GM23338 (cell line): ENCODE data around the gene CROCC2. TPM values are rescaled to one million over a fixed set of nuclear protein-coding genes. Genes with fewer than 3 reads are reported as not detected.

Source experiments
- ATAC-seq: fragments of 200-7000 bp; cut with Tn5 transposase; 3 replicates; pipeline ENCODE4 v1.9.1; 2020
- DNase-seq: peaks from one replicate; pipeline ENCODE4 v3.0.0-alpha.2; 2015; ENCODE audit warnings: low spot score
- H2AFZ ChIP-seq: fragments of 200-600 bp; sonication (generic); 2 replicates; pipeline ENCODE4 v1.8.0; 2016; ENCODE audit warnings: antibody characterized with exemption, mild to moderate bottlenecking, moderate library complexity
- H3F3A ChIP-seq: fragments of 200-600 bp; sonication (generic); replicated peaks from 2 replicates; pipeline ENCODE4 v1.8.0; 2017; ENCODE audit warnings: antibody characterized with exemption, mixed run types, low read depth
- H3K27ac ChIP-seq: fragments of 200-600 bp; sonication (generic); 2 replicates; pipeline ENCODE4 v1.6.1; 2016; ENCODE audit warnings: low read depth
- H3K27me3 ChIP-seq: fragments of 200-600 bp; sonication (generic); 2 replicates; pipeline ENCODE4 v1.8.0; 2016; ENCODE audit warnings: mild to moderate bottlenecking, mixed run types, moderate library complexity; ENCODE audit not compliant: insufficient read depth
- H3K36me3 ChIP-seq: fragments of 200-600 bp; sonication (generic); 2 replicates; pipeline ENCODE4 v1.8.0; 2016; ENCODE audit warnings: mild to moderate bottlenecking; ENCODE audit not compliant: insufficient read depth
- H3K4me1 ChIP-seq: fragments of 200-600 bp; sonication (generic); 2 replicates; pipeline ENCODE4 v1.8.0; 2016; ENCODE audit warnings: mild to moderate bottlenecking, moderate library complexity; ENCODE audit not compliant: insufficient read depth
- H3K4me2 ChIP-seq: fragments of 200-600 bp; sonication (generic); 2 replicates; pipeline ENCODE4 v1.7.1; 2017; ENCODE audit warnings: mixed run types
- H3K4me3 ChIP-seq: fragments of 200-600 bp; sonication (generic); 2 replicates; pipeline ENCODE4 v1.6.1; 2016; ENCODE audit warnings: mixed run types
- H3K79me2 ChIP-seq: fragments of 200-600 bp; sonication (generic); replicated peaks from 2 replicates; pipeline ENCODE4 v1.8.0; 2017; ENCODE audit warnings: mild to moderate bottlenecking; ENCODE audit not compliant: insufficient read depth
- H3K9me2 ChIP-seq: fragments of 200-600 bp; sonication (generic); 2 replicates; pipeline ENCODE4 v1.8.0; 2017; ENCODE audit not compliant: insufficient read depth
- H4K20me1 ChIP-seq: fragments of 200-600 bp; sonication (generic); replicated peaks from 2 replicates; pipeline ENCODE4 v1.8.0; 2017; ENCODE audit warnings: mild to moderate bottlenecking; ENCODE audit not compliant: insufficient read depth
- H3K27ac Mint-ChIP-seq: 2 replicates; pipeline ENCODE4 v1.8.0; 2020; ENCODE audit warnings: inconsistent platforms, mild to moderate bottlenecking, moderate library complexity, mixed read lengths
- H3K27me3 Mint-ChIP-seq: 3 replicates; pipeline ENCODE4 v1.8.0; 2022; ENCODE audit warnings: low read depth, mild to moderate bottlenecking, moderate library complexity, mixed read lengths, inconsistent platforms; ENCODE audit not compliant: insufficient read depth, poor library complexity
- H3K36me3 Mint-ChIP-seq: 3 replicates; pipeline ENCODE4 v1.8.0; 2021; ENCODE audit warnings: low read depth, mild to moderate bottlenecking, inconsistent platforms, moderate library complexity, mixed read lengths
- H3K4me1 Mint-ChIP-seq: 3 replicates; pipeline ENCODE4 v1.8.0; 2020; ENCODE audit warnings: mild to moderate bottlenecking, inconsistent platforms, mixed read lengths
- H3K4me3 Mint-ChIP-seq: 3 replicates; pipeline ENCODE4 v1.8.0; 2021; ENCODE audit warnings: moderate library complexity, mild to moderate bottlenecking, inconsistent platforms, mixed read lengths
- H3K9me3 Mint-ChIP-seq: 3 replicates; pipeline ENCODE4 v1.8.0; 2020; ENCODE audit warnings: moderate library complexity, mild to moderate bottlenecking, inconsistent platforms, mixed read lengths
- CREB1 ChIP-seq: fragments of 250-450 bp; sonication (Bioruptor Pico); IDR thresholded peaks from 2 replicates; pipeline ENCODE4 v1.5.0; 2020; ENCODE audit warnings: low read depth, mild to moderate bottlenecking, moderate library complexity
- JUNB ChIP-seq: IDR thresholded peaks from one replicate; pipeline ENCODE4 v1.6.1; 2016; ENCODE audit warnings: antibody characterized with exemption; ENCODE audit not compliant: unreplicated experiment
- POLR2AphosphoS5 ChIP-seq: IDR thresholded peaks from 2 replicates; pipeline ENCODE4 v1.6.1; 2016; ENCODE audit warnings: antibody characterized with exemption, low read depth
- ZNF331 ChIP-seq: fragments of 250-450 bp; sonication (Bioruptor Pico); IDR thresholded peaks from 2 replicates; pipeline ENCODE4 v1.5.0; 2020; ENCODE audit warnings: low read depth, mild to moderate bottlenecking, moderate library complexity
- polyA plus RNA-seq: library from polyadenylated mRNA; unstranded; fragments of >200 nt; fragmentation: Nextera tagmentation; extraction: Ambion mirVana; gene quantifications from 2 replicates; pipeline ENCODE4 v1.2.1, GENCODE V29; 2016
- total RNA-seq: library from RNA; depleted of rRNA; stranded (reverse); fragments of >200 nt; shearing (Covaris generic); gene quantifications from 2 replicates; pipeline ENCODE4 v1.2.3, GENCODE V29; 2014
- TF ChIP-seq, protein P1 (sequence below), 2 experiments: fragments of 200-600 bp in 1 of 2; sonication (generic) in 1 of 2; conservative IDR thresholded peaks; 2 replicates each; pipeline versions ENCODE4 v1.5.1 to v1.6.1; 2016 to 2017; ENCODE audit warnings: antibody characterized with exemption in 2 of 2, low read depth in 2 of 2, mild to moderate bottlenecking in 2 of 2, moderate library complexity in 1 of 2
- TF ChIP-seq, protein P2 (sequence below): fragments of 250-450 bp; sonication (Bioruptor Pico); IDR thresholded peaks from 2 replicates; pipeline ENCODE4 v1.5.0; 2020; ENCODE audit warnings: mild to moderate bottlenecking, moderate library complexity
- TF ChIP-seq, protein P3 (sequence below): IDR thresholded peaks from 2 replicates; pipeline ENCODE4 v1.6.1; 2016; ENCODE audit warnings: antibody characterized with exemption
- TF ChIP-seq, protein P4 (sequence below): IDR thresholded peaks from one replicate; pipeline ENCODE4 v1.6.1; 2018; ENCODE audit warnings: antibody characterized with exemption; ENCODE audit not compliant: unreplicated experiment

CROCC2 gene
- total and polyA plus RNA-seq, 2 experiments from 2014 or later: not detected

DNA sequence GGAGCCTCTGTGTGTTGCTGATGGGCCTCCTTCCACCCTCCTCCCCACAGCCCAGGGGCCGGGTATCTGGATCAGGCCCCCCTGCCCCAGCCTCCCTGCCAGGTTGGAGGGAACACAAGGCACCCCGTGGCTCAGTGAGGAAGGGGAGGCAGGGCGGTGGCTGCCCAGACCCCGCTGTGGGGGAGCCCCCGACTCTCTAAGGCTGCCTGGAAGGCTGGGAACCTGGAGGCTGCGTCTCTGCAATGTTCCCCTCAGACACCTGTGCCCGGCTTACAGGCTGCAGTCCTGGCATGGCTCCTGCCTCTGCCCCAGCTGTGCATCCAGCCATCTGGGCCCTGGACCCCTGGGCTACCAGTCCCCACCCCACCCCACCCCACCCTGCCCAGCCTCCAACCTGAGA, 9.7 kb upstream of the CROCC2 start (continued):
- TF ChIP-seq, protein P1, sequence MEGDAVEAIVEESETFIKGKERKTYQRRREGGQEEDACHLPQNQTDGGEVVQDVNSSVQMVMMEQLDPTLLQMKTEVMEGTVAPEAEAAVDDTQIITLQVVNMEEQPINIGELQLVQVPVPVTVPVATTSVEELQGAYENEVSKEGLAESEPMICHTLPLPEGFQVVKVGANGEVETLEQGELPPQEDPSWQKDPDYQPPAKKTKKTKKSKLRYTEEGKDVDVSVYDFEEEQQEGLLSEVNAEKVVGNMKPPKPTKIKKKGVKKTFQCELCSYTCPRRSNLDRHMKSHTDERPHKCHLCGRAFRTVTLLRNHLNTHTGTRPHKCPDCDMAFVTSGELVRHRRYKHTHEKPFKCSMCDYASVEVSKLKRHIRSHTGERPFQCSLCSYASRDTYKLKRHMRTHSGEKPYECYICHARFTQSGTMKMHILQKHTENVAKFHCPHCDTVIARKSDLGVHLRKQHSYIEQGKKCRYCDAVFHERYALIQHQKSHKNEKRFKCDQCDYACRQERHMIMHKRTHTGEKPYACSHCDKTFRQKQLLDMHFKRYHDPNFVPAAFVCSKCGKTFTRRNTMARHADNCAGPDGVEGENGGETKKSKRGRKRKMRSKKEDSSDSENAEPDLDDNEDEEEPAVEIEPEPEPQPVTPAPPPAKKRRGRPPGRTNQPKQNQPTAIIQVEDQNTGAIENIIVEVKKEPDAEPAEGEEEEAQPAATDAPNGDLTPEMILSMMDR (conservative IDR thresholded peaks at IDR 0.05; ENCODE audit: low read depth in 2 of 2): no peak
- no peak for TF ChIP-seq JUNB

DNA sequence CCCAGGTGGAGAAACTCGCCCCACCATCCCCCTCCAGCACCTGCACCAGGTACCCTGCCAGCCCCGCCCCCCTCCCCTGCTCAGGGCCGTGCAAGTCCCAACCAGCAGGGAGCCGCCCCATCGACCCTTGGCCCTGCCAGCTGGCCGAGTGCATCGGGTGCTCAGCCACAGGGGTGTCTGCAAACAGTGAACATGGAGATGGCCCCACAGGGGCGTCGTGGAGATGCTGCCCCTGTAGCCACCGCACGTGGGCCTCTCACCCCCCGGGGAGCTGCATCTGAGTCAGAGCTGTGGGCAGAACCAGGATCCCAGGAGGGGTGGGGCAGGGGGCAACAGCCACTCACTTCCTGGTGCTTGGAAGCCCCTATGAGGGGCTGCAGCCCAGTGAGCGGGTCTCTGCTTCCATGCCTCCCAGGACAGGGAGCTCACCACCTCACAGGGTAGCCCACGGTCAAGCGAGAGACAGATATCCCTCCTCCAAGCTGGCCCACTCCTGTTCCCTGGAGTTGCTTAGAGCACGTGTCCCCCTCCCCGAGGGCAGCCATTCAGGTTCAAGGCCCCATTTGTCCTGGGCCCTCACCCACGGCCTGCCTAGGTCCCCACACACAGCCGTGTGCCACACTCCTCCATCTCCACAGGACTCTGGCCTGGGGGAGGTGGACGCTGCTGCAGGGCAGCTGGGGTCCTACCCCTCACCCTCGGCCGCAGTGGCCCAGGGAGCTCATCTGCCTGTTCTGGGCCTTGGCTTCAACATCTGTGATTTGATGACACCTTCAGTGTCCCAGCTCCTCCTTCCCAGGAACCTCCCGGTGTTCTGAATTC, 9.1 kb upstream of the CROCC2 start:
- Histone ChIP-seq H3F3A (no peaks in the 10 kb centered on the region), H3K4me3 (no peak overlapping the region), H3K4me2 (no peak overlapping the region), H3K4me1 (no peaks in the 10 kb centered on the region), H2AFZ (no peak overlapping the region), H3K9me2 (no peaks in the 10 kb centered on the region), H3K27ac (no peak overlapping the region), H3K27me3 (no peaks in the 10 kb centered on the region), H3K79me2 (no peaks in the 10 kb centered on the region), H3K36me3 (no peaks in the 10 kb centered on the region), H4K20me1 (no peaks in the 10 kb centered on the region)
- ATAC-seq (peak; percentile 9; the same call in 1 of the 3 replicates), DNase-seq (no peak)
- H3K9me3 Mint-ChIP-seq: peaks cover 10% of the 10 kb centered on the region; the same call in 1 of the 3 replicates
- no peaks in the 10 kb centered on the region for H3K36me3 Mint-ChIP-seq
- no peaks in the 10 kb centered on the region; the same call in 2 of the 3 replicates for H3K4me1 Mint-ChIP-seq
- H3K27me3 Mint-ChIP-seq: peaks cover 14% of the 10 kb centered on the region
- H3K4me3 Mint-ChIP-seq: no peak overlapping the region
- no peak for TF ChIP-seq CREB1 (CRISPR knock-in tag)
- TF ChIP-seq, protein P1 (conservative IDR thresholded peaks at IDR 0.05; ENCODE audit: low read depth in 2 of 2): no peak
- no peak for TF ChIP-seq POLR2AphosphoS5
- no peak for TF ChIP-seq ZNF331 (CRISPR knock-in tag)
- TF ChIP-seq, protein P2, sequence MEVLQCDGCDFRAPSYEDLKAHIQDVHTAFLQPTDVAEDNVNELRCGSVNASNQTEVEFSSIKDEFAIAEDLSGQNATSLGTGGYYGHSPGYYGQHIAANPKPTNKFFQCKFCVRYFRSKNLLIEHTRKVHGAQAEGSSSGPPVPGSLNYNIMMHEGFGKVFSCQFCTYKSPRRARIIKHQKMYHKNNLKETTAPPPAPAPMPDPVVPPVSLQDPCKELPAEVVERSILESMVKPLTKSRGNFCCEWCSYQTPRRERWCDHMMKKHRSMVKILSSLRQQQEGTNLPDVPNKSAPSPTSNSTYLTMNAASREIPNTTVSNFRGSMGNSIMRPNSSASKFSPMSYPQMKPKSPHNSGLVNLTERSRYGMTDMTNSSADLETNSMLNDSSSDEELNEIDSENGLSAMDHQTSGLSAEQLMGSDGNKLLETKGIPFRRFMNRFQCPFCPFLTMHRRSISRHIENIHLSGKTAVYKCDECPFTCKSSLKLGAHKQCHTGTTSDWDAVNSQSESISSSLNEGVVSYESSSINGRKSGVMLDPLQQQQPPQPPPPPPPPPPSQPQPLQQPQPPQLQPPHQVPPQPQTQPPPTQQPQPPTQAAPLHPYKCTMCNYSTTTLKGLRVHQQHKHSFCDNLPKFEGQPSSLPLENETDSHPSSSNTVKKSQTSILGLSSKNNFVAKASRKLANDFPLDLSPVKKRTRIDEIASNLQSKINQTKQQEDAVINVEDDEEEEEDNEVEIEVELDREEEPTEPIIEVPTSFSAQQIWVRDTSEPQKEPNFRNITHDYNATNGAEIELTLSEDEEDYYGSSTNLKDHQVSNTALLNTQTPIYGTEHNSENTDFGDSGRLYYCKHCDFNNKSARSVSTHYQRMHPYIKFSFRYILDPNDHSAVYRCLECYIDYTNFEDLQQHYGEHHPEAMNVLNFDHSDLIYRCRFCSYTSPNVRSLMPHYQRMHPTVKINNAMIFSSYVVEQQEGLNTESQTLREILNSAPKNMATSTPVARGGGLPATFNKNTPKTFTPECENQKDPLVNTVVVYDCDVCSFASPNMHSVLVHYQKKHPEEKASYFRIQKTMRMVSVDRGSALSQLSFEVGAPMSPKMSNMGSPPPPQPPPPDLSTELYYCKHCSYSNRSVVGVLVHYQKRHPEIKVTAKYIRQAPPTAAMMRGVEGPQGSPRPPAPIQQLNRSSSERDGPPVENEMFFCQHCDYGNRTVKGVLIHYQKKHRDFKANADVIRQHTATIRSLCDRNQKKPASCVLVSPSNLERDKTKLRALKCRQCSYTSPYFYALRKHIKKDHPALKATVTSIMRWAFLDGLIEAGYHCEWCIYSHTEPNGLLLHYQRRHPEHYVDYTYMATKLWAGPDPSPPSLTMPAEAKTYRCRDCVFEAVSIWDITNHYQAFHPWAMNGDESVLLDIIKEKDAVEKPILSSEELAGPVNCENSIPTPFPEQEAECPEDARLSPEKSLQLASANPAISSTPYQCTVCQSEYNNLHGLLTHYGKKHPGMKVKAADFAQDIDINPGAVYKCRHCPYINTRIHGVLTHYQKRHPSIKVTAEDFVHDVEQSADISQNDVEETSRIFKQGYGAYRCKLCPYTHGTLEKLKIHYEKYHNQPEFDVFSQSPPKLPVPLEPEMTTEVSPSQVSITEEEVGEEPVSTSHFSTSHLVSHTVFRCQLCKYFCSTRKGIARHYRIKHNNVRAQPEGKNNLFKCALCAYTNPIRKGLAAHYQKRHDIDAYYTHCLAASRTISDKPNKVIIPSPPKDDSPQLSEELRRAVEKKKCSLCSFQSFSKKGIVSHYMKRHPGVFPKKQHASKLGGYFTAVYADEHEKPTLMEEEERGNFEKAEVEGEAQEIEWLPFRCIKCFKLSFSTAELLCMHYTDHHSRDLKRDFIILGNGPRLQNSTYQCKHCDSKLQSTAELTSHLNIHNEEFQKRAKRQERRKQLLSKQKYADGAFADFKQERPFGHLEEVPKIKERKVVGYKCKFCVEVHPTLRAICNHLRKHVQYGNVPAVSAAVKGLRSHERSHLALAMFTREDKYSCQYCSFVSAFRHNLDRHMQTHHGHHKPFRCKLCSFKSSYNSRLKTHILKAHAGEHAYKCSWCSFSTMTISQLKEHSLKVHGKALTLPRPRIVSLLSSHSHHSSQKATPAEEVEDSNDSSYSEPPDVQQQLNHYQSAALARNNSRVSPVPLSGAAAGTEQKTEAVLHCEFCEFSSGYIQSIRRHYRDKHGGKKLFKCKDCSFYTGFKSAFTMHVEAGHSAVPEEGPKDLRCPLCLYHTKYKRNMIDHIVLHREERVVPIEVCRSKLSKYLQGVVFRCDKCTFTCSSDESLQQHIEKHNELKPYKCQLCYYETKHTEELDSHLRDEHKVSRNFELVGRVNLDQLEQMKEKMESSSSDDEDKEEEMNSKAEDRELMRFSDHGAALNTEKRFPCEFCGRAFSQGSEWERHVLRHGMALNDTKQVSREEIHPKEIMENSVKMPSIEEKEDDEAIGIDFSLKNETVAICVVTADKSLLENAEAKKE: no peak
- TF ChIP-seq, protein P3, sequence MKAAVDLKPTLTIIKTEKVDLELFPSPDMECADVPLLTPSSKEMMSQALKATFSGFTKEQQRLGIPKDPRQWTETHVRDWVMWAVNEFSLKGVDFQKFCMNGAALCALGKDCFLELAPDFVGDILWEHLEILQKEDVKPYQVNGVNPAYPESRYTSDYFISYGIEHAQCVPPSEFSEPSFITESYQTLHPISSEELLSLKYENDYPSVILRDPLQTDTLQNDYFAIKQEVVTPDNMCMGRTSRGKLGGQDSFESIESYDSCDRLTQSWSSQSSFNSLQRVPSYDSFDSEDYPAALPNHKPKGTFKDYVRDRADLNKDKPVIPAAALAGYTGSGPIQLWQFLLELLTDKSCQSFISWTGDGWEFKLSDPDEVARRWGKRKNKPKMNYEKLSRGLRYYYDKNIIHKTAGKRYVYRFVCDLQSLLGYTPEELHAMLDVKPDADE: no peak
- TF ChIP-seq, protein P4, sequence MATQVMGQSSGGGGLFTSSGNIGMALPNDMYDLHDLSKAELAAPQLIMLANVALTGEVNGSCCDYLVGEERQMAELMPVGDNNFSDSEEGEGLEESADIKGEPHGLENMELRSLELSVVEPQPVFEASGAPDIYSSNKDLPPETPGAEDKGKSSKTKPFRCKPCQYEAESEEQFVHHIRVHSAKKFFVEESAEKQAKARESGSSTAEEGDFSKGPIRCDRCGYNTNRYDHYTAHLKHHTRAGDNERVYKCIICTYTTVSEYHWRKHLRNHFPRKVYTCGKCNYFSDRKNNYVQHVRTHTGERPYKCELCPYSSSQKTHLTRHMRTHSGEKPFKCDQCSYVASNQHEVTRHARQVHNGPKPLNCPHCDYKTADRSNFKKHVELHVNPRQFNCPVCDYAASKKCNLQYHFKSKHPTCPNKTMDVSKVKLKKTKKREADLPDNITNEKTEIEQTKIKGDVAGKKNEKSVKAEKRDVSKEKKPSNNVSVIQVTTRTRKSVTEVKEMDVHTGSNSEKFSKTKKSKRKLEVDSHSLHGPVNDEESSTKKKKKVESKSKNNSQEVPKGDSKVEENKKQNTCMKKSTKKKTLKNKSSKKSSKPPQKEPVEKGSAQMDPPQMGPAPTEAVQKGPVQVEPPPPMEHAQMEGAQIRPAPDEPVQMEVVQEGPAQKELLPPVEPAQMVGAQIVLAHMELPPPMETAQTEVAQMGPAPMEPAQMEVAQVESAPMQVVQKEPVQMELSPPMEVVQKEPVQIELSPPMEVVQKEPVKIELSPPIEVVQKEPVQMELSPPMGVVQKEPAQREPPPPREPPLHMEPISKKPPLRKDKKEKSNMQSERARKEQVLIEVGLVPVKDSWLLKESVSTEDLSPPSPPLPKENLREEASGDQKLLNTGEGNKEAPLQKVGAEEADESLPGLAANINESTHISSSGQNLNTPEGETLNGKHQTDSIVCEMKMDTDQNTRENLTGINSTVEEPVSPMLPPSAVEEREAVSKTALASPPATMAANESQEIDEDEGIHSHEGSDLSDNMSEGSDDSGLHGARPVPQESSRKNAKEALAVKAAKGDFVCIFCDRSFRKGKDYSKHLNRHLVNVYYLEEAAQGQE: no peak
- no peak for TF ChIP-seq JUNB
- H3K27ac Mint-ChIP-seq: no peak overlapping the region
